K562 (cell line): Measurements from ENCODE around the gene MME. TPM values are rescaled to one million over a fixed set of nuclear protein-coding genes. Genes with fewer than 3 reads are reported as not detected.

Experiments used
- ATF6 ChIP-seq: sonication (generic); formaldehyde crosslinking; IDR thresholded peaks from 2 replicates; pipeline ENCODE4 v1.4.0; 2020; ENCODE audit warnings: mild to moderate bottlenecking, missing genetic modification reagents
- FUS ChIP-seq: fragments of 200-400 bp; formaldehyde crosslinking; optimal IDR thresholded peaks from 2 replicates; pipeline ENCODE3; 2017; ENCODE audit warnings: low read depth, low read length
- GTF2F1 ChIP-seq: IDR thresholded peaks from 2 replicates; pipeline ENCODE4 v1.6.1; 2011; ENCODE audit warnings: low read depth, low read length, improper control_type of control experiment
- HMG20B ChIP-seq: fragments of 250-450 bp; sonication (Bioruptor Pico); IDR thresholded peaks from 2 replicates; pipeline ENCODE4 v1.5.0; 2021; ENCODE audit warnings: mild to moderate bottlenecking
- KLF6 ChIP-seq: fragments of 250-450 bp; sonication (Bioruptor Pico); IDR thresholded peaks from 2 replicates; pipeline ENCODE4 v1.4.0; 2020; ENCODE audit warnings: mild to moderate bottlenecking, moderate library complexity, borderline replicate concordance
- NBN ChIP-seq: fragments of 450-650 bp; IDR thresholded peaks from 2 replicates; pipeline ENCODE4 v1.6.1; 2016; ENCODE audit warnings: low read depth, mild to moderate bottlenecking
- NR1H2 ChIP-seq: sonication (generic); formaldehyde crosslinking; IDR thresholded peaks from 2 replicates; pipeline ENCODE4 v1.4.0; 2020; ENCODE audit warnings: mild to moderate bottlenecking, missing genetic modification reagents
- RFX7 ChIP-seq: fragments of 250-450 bp; sonication (Bioruptor Pico); IDR thresholded peaks from 2 replicates; pipeline ENCODE4 v1.5.1; 2021; ENCODE audit warnings: mild to moderate bottlenecking
- RREB1 ChIP-seq: fragments of 250-450 bp; sonication (Bioruptor Pico); IDR thresholded peaks from 2 replicates; pipeline ENCODE4 v1.4.0; 2020
- SIRT6 ChIP-seq: IDR thresholded peaks from one replicate; pipeline ENCODE4 v1.6.1; 2012; ENCODE audit warnings: low read depth, mild to moderate bottlenecking, control low read depth, inconsistent platforms, low read length, moderate library complexity
- SNRNP70 ChIP-seq: fragments of 200-400 bp; formaldehyde crosslinking; optimal IDR thresholded peaks from 2 replicates; pipeline ENCODE3; 2017; ENCODE audit warnings: low read depth, low read length
- TAF9B ChIP-seq: fragments of 450-650 bp; IDR thresholded peaks from 2 replicates; pipeline ENCODE4 v1.6.1; 2018; ENCODE audit warnings: mild to moderate bottlenecking; ENCODE audit not compliant: partially characterized antibody
- TCFL5 ChIP-seq: fragments of 250-450 bp; sonication (Bioruptor Pico); conservative IDR thresholded peaks from 2 replicates; pipeline ENCODE4 v1.6.1; 2021; ENCODE audit warnings: mild to moderate bottlenecking, moderate library complexity, matching md5 sums
- ZNF184 ChIP-seq: sonication (generic); formaldehyde crosslinking; IDR thresholded peaks from 2 replicates; pipeline ENCODE4 v1.5.0; 2020; ENCODE audit warnings: missing genetic modification reagents
- ZNF384 ChIP-seq: IDR thresholded peaks from 2 replicates; pipeline ENCODE4 v1.6.1; 2012; ENCODE audit warnings: low read depth, low read length, improper control_type of control experiment
- ZNF511 ChIP-seq: sonication (generic); formaldehyde crosslinking; IDR thresholded peaks from 2 replicates; pipeline ENCODE4 v1.8.0; 2022; ENCODE audit warnings: mild to moderate bottlenecking, missing genetic modification reagents
- polyA plus RNA-seq, 8 experiments: library from polyadenylated mRNA; depleted of rRNA in 4 of 8; stranded (reverse) in 5 of 8; unstranded in 3 of 8; fragments of >200 nt; fragmentation: Nextera tagmentation in 2 of 8; fragmentation: Illumina TruSeq in 1 of 8; extraction: Ambion mirVana in 2 of 8; extraction: Trizol in 1 of 8; gene quantifications; 2 replicates each; pipeline versions ENCODE4 v1.2.1 to v1.2.3, GENCODE V29; 2011 to 2014; ENCODE audit warnings: inconsistent platforms in 1 of 8, missing spikeins in 1 of 8
- total RNA-seq, 7 experiments: library from RNA; depleted of rRNA in 6 of 7; stranded (reverse); fragments of >200 nt in 6 of 7; fragmentation: Illumina TruSeq in 2 of 7; extraction: Trizol in 2 of 7; gene quantifications; 2 replicates each; pipeline versions ENCODE4 v1.2.1 to v1.2.3, GENCODE V29; 2011 to 2021; ENCODE audit warnings: low replicate concordance in 1 of 7
- TF ChIP-seq, protein P1 (sequence below): fragments of 250-450 bp; sonication (Bioruptor Pico); IDR thresholded peaks from 2 replicates; pipeline ENCODE4 v1.5.1; 2021; ENCODE audit warnings: mild to moderate bottlenecking
- TF ChIP-seq, protein P2 (sequence below), 3 experiments: IDR thresholded peaks in 2 of 3; conservative IDR thresholded peaks in 1 of 3; 2 replicates each; pipeline ENCODE4 v1.5.1; 2011 to 2012; ENCODE audit warnings: low read length in 3 of 3, mild to moderate bottlenecking in 3 of 3, control low read depth in 2 of 3, improper control_type of control experiment in 1 of 3, inconsistent platforms in 1 of 3, low read depth in 1 of 3, mixed read lengths in 1 of 3, moderate library complexity in 1 of 3; ENCODE audit not compliant: insufficient read depth in 2 of 3

Gene MME
- total and polyA plus RNA-seq, 9 of the 15 experiments (the other 6 are each of a cell fraction or from before 2014, with no cell fraction given), result 0.80 to 8.6 (median 2.5) TPM

- no peak for TF ChIP-seq ATF6
- no peak for TF ChIP-seq ZNF511
- no peak for TF ChIP-seq HMG20B (CRISPR knock-in tag)
- TF ChIP-seq TAF9B, result no peak
- no peak for TF ChIP-seq FUS
- TF ChIP-seq SNRNP70, result no peak
- TF ChIP-seq, protein P1, sequence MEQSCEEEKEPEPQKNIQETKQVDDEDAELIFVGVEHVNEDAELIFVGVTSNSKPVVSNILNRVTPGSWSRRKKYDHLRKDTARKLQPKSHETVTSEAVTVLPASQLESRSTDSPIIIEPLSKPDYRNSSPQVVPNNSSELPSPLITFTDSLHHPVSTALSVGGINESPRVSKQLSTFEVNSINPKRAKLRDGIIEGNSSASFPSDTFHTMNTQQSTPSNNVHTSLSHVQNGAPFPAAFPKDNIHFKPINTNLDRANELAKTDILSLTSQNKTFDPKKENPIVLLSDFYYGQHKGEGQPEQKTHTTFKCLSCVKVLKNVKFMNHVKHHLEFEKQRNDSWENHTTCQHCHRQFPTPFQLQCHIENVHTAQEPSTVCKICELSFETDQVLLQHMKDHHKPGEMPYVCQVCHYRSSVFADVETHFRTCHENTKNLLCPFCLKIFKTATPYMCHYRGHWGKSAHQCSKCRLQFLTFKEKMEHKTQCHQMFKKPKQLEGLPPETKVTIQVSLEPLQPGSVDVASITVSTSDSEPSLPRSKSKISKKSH (CRISPR knock-in tag), result no peak
- TF ChIP-seq NR1H2 (CRISPR knock-in tag), result no peak
- no peak for TF ChIP-seq RREB1 (CRISPR knock-in tag)
- TF ChIP-seq KLF6, result no peak
- TF ChIP-seq SIRT6, result no peak
- no peak for TF ChIP-seq ZNF384
- TF ChIP-seq TCFL5 (CRISPR knock-in tag), result no peak
- TF ChIP-seq ZNF184 (CRISPR knock-in tag), result no peak
- TF ChIP-seq, protein P2, sequence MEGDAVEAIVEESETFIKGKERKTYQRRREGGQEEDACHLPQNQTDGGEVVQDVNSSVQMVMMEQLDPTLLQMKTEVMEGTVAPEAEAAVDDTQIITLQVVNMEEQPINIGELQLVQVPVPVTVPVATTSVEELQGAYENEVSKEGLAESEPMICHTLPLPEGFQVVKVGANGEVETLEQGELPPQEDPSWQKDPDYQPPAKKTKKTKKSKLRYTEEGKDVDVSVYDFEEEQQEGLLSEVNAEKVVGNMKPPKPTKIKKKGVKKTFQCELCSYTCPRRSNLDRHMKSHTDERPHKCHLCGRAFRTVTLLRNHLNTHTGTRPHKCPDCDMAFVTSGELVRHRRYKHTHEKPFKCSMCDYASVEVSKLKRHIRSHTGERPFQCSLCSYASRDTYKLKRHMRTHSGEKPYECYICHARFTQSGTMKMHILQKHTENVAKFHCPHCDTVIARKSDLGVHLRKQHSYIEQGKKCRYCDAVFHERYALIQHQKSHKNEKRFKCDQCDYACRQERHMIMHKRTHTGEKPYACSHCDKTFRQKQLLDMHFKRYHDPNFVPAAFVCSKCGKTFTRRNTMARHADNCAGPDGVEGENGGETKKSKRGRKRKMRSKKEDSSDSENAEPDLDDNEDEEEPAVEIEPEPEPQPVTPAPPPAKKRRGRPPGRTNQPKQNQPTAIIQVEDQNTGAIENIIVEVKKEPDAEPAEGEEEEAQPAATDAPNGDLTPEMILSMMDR (IDR thresholded peaks at IDR 0.05 in 2 of 3, conservative IDR thresholded peaks at IDR 0.05 in 1 of 3; ENCODE audit: insufficient read depth in 2 of 3, low read depth in 1 of 3, low read length in 3 of 3), result no peak
- TF ChIP-seq RFX7 (CRISPR knock-in tag), result no peak
- no peak for TF ChIP-seq GTF2F1
- no peak for TF ChIP-seq NBN
Observed at GRCh38 chr3:155179437-155179827, 99.3 kb downstream of the MME start (continued).
